AG08396 (cell line): ENCODE results near the gene SYNRG.
A peak's percentile ranks its signal among the peaks of the same experiment; 100 is the strongest.
"Not testable (repeated sequence)": the region's sequence is repeated elsewhere in the genome, so short reads cannot be mapped to it uniquely, and the experiment has no call there.

Source experiments
- DNase-seq: peaks from one replicate; pipeline ENCODE4 v3.0.0; 2012; ENCODE audit warnings: low spot score, mixed read lengths

The SYNRG gene, protein sequence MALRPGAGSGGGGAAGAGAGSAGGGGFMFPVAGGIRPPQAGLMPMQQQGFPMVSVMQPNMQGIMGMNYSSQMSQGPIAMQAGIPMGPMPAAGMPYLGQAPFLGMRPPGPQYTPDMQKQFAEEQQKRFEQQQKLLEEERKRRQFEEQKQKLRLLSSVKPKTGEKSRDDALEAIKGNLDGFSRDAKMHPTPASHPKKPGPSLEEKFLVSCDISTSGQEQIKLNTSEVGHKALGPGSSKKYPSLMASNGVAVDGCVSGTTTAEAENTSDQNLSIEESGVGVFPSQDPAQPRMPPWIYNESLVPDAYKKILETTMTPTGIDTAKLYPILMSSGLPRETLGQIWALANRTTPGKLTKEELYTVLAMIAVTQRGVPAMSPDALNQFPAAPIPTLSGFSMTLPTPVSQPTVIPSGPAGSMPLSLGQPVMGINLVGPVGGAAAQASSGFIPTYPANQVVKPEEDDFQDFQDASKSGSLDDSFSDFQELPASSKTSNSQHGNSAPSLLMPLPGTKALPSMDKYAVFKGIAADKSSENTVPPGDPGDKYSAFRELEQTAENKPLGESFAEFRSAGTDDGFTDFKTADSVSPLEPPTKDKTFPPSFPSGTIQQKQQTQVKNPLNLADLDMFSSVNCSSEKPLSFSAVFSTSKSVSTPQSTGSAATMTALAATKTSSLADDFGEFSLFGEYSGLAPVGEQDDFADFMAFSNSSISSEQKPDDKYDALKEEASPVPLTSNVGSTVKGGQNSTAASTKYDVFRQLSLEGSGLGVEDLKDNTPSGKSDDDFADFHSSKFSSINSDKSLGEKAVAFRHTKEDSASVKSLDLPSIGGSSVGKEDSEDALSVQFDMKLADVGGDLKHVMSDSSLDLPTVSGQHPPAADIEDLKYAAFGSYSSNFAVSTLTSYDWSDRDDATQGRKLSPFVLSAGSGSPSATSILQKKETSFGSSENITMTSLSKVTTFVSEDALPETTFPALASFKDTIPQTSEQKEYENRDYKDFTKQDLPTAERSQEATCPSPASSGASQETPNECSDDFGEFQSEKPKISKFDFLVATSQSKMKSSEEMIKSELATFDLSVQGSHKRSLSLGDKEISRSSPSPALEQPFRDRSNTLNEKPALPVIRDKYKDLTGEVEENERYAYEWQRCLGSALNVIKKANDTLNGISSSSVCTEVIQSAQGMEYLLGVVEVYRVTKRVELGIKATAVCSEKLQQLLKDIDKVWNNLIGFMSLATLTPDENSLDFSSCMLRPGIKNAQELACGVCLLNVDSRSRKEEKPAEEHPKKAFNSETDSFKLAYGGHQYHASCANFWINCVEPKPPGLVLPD (N-terminal part only)

GRCh38 chr17:37609170-37610040 lies at the start of gene SYNRG:
SYNRG (minus strand) TSS chr17:37609418; CDS start chr17:37609355, 63 bp downstream.
- DNase-seq: peak; percentile 99

GRCh38 chr17:37657202-37657601 lies 48.0 kb upstream of the SYNRG start:
- no peak for DNase-seq

DNA sequence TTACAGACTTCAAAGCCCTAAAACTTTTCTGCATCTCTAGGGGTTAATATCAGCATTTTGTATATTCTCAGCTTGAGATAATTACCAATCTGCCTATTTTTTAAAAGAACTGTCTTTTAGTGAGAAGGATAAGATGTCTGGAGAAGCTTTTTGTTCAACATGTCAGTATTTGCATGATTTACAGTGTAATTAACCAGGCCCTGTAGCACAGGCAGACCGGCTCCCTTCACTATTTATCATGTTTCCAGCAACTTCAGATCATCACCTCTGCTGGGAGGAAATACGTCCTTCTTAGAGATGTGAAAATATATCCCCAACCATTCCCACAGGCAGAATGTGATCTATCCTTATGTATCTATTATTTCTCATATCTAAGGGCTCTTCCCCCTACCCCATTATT lies 42.6 kb upstream of the SYNRG start:
- no peak for DNase-seq

DNA sequence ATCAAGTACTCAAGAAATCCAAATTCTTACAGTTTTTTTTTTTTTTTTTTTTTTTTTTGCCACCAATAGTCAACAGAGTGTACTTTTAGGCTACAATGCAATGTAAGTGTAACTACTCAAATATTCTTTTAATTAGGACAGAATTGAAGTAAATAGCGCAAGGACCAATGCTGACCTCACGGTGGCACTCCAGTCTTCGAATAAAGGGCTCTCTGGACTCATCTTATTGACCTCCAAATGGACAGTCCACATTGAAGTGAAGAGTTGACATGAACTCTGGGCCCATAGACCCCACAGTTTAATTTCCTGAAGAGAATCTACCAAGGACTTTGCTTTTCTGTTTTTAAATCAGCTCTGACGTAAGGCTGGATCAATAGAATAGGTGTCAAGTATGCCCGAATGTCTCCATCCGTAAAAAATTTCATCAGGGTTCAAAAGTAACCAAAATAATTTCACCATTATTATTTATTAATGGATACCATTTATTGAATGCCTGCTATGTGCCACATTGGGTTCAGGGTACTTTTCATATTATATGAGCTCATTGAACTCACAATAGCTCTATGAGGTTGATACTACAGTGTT lies 41.3 kb upstream of the SYNRG start:
- peak; percentile 44 for DNase-seq

DNA sequence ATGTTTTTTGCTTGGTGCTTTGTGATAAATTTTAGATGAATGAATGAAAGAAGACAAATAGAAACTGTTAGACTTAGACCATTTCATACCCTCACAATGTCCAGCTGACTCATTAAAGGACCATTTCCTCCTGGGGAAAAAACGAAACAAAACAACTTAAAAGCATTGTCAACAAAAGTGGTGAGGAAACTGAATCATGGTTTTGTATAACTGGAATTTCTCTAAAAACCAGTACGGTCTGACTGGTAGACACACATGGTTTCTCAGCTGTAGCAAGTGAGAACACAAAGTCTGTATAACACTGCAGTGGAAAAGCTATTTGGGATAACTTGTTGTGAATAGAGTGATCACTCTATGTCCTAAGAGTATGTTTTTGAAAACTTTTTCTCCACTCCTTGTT lies 39.3 kb upstream of the SYNRG start:
- DNase-seq: peak; percentile 38

DNA sequence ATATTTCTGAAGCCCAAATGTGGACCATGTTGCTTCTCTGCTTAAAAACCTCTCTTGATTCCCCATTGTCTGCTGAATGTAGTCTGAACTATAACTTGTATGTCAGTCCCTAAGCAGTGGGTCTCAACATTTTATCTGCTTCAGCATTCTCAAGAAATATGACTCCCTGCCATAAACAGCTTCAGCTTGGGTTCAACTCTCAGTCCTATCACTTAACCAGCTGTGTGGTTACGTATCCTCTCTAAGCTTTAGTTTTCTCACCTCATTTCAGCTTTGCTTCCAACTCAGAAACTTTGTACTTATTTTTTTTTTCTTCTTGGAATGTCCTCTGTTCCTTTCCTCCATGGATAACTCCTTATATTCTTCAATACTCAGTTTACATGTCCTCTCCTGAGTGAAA lies 38.6 kb upstream of the SYNRG start:
- DNase-seq: no peak

DNA sequence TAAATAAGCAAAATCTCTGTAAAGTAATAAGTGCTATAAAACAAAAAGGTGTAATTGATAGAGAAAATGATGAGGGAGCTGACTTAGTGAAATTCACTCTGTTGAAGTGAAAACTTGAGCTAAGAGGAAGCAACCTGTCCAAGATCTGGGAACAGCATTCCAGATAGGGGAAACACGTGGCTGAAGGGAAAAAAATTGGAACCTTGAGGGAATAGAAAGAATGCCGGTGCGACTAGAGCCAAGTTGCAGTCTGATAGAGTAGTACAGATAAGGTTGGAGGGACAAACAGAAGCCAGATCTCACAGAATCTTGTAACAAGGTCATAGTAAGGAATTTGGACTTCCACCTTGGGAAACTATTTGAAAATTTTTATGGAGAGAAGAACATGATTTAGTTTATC lies 34.7 kb upstream of the SYNRG start:
- no peak for DNase-seq

DNA sequence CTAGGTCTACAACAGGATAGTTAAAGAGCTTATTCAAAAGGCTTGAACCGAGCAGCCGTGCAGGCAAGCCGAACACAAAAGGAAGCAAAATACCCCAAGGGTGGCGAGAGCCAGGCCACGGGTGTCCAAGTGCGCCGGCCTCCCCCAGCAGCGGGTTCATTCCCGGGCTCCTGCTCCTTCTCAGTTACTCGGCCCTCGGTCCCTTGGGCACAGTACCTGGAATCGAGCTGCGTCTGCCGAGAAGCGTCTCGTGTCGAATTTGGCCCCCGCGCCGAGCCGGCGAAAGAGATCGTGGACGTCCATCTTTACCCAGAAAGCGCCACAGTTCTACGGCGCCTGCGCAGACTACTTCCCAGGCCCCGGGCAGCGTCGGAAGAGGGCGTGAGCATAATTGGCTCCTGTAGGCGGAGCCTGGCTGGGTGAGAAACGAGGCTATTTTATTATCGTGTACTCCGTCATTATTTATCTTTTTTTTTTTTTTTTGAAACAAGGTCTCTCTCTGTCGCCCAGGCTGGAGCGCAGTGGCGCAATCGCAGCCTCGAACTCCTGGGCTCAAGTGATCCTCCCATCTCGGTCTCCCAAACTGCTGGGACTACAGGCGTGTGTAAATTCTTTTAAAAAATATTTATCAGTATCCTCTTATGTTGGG lies 34.0 kb upstream of the SYNRG start, which contains the start of gene DDX52:
Gene DDX52, minus strand, starts transcription at position 329 of the 649 bp plus-strand sequence. Its CDS starts 26 bp downstream, at position 303.
- DNase-seq: peak; percentile 94

DNA sequence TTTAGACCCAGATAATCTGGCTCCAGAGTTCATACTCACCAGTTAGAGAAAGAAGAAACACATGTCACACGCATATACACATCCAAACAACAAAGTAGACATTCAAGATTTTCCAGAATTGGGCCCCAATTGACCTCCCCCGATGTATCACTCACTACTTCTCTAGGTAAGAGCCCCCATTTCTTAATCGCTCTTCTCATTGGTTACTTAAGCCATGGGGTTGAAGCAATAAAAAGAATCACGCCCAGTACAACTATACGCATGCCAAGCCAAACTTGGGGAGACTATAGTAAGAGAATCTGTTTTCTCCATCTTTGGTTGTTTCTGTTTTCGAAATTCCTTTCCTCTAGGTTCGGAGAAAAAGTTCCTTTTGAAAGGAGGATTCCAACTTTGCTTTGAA lies 33.5 kb upstream of the SYNRG start:
- peak; percentile 13 for DNase-seq

DNA sequence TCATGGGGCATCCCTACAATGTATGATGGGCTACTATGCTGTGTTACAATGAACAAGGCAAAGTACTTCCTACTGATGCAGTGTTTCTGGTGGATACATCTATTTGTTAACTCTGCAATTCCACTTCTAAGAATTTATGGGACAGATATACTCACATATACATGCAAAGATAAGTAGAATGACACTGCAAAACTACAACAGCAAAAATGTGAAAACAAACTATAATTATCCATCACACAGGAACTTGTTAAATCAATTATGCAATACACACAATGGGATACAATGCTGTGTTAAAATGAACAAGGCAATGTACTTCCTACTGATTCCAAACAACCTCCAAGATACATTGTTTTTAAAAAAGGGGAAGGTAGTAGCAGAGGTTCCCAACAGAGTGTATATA lies 30.8 kb upstream of the SYNRG start:
- no peak for DNase-seq

- DNase-seq: no peak
These were observed 28.7 kb upstream of the SYNRG start for GRCh38 chr17:37637956-37638355.

DNA sequence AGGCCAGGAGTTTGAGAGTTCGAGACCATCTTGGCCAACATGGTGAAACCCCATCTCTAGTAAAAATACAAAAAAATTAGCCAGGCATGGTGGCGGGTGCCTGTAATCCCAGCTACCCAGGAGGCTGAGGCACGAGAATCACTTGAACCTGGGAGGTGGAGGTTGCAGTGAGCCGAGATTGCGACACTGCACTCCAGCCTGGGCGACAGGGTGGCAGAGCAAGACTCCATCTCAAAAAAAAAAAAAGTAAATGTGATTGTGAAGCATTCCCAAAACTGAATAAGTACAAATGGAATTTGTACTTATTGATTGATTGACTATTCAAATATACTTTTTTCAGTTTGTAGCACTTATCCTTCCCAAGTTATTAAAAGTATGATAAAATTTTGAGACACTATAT lies 7.2 kb upstream of the SYNRG start:
- DNase-seq: not testable (repeated sequence)

GRCh38 chr17:37614823-37615222 lies 5.6 kb upstream of the SYNRG start:
- DNase-seq: no peak

DNA sequence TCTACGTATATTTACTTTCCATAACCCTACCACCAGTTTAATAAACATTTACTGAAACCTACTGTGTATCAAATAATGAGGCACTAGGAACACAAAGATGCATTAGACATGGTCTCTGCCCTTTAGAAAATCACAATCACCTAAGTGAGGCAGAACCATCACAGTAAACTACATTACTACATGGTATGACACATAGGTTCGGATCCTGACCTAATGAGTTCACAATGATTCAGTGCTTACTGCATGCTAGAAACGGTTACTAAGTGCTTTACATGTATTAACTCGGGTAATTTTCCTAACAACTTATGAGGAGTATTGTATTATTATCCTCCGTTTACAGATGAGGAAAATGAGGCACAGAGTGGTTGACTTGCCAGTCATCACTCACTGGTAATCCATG lies 5.2 kb upstream of the SYNRG start:
- peak; percentile 58 for DNase-seq

- no peak for DNase-seq
These were observed 1.8 kb upstream of the SYNRG start for GRCh38 chr17:37610971-37611370.

DNA sequence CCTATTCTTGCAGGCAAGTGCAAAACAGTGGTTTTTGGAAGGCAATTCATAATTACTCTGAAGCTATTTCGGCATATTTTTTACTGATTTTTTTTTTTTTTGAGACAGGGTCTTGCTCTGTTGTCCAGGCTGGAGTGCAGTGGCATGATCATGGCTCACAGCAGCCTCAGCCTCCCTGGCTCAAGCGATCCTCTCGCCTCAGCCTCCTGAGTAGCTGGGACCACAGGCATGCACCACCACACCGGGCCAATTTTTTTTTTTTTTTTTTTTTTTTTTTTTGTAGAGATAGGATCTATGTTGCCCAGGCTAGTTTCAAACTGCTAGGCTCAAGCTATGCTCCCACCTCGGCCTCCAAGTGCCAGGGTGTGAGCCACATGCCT lies 813 bp upstream of the SYNRG start:
- DNase-seq: not testable (repeated sequence)

- DNase-seq: peak; percentile 37
These were observed 658 bp downstream of the SYNRG start for GRCh38 chr17:37608351-37609169.

DNA sequence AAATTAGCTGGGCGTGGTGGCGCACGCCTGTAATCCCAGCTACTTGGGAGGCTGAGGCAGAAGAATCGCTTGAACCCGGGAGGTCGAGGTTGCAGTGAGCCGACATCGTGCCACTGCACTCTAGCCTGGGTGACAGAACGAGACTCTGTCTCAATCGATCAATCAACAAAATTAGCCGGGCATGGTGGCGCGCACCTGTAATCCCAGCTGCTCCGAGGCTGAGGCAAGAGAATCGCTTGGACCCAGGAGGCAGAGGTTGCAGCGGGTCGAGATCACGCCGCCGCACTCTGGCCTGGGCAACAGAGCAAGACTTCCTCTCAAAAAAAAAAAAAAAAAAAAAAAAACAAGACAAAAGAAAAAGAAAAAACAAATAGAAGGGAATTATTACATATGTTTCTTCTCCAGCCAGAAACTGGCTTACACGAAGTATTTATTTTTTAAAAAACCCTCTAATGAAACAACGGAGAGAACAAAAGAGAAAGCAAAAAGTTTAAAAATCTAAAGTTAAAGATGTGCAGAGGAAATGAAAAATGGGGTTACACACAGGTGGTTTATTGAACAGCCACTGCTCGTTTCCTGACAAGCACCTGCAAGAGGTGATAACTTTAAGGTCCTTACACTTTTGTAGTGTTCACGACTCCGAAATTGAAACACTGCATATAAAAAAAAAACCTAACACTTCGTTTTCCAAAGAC lies 1.4 kb downstream of the SYNRG start:
- DNase-seq: no peak
